ENCODE data around the gene PHF12.

Gene PHF12

DNA sequence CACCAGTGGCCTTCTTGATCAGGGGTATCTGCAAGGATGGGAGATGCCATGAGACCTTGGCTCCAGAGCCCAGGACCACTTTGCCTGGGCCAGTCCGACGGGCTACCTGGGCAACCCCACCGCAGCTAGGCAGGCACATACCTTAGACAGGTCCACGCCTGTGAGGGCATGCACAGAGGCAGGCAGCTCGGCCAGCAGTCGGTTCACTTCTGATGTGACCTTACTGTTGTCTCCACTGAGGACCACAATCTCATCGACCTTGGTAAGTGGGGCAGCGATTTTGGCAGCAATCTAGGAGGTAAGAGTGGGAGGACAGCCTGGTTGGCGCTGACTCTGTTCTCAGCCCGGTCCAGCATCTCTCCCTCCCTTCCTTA is 70.8 kb downstream of the PHF12 start:
- no peak overlapping the region for H3K4me3 ChIP-seq (ENCODE audit: low read length)
- H4K20me1 ChIP-seq (ENCODE audit: control insufficient read depth, insufficient read depth, low read depth, low read length): no peaks in the 10 kb centered on the region
- no peaks in the 10 kb centered on the region for H3K27me3 ChIP-seq (ENCODE audit: control insufficient read depth, low read length)
- no peak overlapping the region for H3K27ac ChIP-seq (ENCODE audit: low read depth, low read length)
- H3K79me2 ChIP-seq (ENCODE audit: control insufficient read depth, low read length): no peaks in the 10 kb centered on the region
- no peaks in the 10 kb centered on the region for H3K9me2 ChIP-seq (replicated peaks; ENCODE audit: control insufficient read depth, low read length)
- TF ChIP-seq, protein P1, sequence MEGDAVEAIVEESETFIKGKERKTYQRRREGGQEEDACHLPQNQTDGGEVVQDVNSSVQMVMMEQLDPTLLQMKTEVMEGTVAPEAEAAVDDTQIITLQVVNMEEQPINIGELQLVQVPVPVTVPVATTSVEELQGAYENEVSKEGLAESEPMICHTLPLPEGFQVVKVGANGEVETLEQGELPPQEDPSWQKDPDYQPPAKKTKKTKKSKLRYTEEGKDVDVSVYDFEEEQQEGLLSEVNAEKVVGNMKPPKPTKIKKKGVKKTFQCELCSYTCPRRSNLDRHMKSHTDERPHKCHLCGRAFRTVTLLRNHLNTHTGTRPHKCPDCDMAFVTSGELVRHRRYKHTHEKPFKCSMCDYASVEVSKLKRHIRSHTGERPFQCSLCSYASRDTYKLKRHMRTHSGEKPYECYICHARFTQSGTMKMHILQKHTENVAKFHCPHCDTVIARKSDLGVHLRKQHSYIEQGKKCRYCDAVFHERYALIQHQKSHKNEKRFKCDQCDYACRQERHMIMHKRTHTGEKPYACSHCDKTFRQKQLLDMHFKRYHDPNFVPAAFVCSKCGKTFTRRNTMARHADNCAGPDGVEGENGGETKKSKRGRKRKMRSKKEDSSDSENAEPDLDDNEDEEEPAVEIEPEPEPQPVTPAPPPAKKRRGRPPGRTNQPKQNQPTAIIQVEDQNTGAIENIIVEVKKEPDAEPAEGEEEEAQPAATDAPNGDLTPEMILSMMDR (IDR thresholded peaks at IDR 0.05; ENCODE audit: low read depth, low read length, poor library complexity, severe bottlenecking): no peak
- no peak for TF ChIP-seq EZH2phosphoT487 (IDR thresholded peaks at IDR 0.05; ENCODE audit: borderline replicate concordance, low read length)
- no peak overlapping the region for H3K4me2 ChIP-seq (ENCODE audit: low read length)
- peaks cover 13% of the 10 kb centered on the region; the same call in 1 of the 2 replicates for H3K36me3 ChIP-seq (ENCODE audit: control insufficient read depth, low read length)
- no peaks in the 10 kb centered on the region for H3F3A ChIP-seq (ENCODE audit: control insufficient read depth, insufficient read depth)
- no peaks in the 10 kb centered on the region for H3K4me1 ChIP-seq (ENCODE audit: control insufficient read depth, low read length)
- no peaks in the 10 kb centered on the region for H3K9me3 ChIP-seq (ENCODE audit: control insufficient read depth, insufficient read depth, low read length)

DNA sequence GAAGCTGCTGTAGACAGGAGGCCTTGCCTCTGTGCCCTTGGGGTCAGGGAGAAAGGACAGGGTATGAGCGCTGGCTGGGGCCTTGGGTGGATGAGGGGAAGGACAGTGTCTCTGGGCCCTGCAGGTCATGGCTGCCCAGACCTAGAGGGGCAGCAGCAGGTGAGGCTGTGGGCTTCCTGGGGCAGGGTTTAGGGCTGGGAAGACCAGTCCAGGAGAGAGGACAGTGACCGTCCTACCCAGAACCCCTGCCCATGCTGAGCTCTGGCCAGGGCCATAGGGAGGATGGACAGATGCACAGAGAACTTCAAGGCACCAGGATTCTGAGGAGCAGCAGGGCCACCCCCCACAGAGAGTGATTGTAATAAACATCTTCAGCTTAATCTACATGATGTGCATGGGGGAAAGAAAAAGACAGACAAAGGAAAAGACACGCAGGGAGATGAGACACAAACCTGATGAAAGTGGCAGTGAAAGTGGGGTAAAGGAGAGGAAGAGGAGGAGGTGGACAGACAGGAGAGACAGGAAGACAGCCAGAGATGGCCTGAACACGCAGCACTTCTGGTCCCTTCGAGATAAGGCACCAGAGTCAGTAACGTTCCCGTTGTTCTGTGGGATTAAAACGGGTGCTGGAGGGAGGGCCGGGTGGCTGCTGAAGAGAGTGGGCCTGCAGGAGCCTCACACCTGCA is 71.3 kb downstream of the PHF12 start:
- Histone ChIP-seq H3K9me2 (replicated peaks; ENCODE audit: control insufficient read depth, low read length) (no peaks in the 10 kb centered on the region), H3K27me3 (ENCODE audit: control insufficient read depth, low read length) (no peaks in the 10 kb centered on the region), H3K79me2 (ENCODE audit: control insufficient read depth, low read length) (no peaks in the 10 kb centered on the region), H3K36me3 (ENCODE audit: control insufficient read depth, low read length) (peaks cover 13% of the 10 kb centered on the region; the same call in 1 of the 2 replicates), H3K4me2 (ENCODE audit: low read length) (no peak overlapping the region), H3K4me1 (ENCODE audit: control insufficient read depth, low read length) (no peaks in the 10 kb centered on the region), H3K27ac (ENCODE audit: low read depth, low read length) (no peak overlapping the region), H3F3A (ENCODE audit: control insufficient read depth, insufficient read depth) (no peaks in the 10 kb centered on the region), H3K9me3 (ENCODE audit: control insufficient read depth, insufficient read depth, low read length) (no peaks in the 10 kb centered on the region), H4K20me1 (ENCODE audit: control insufficient read depth, insufficient read depth, low read depth, low read length) (no peaks in the 10 kb centered on the region), H3K4me3 (ENCODE audit: low read length) (no peak overlapping the region)
- TF ChIP-seq EZH2phosphoT487 (IDR thresholded peaks at IDR 0.05; ENCODE audit: borderline replicate concordance, low read length): no peak
- TF ChIP-seq, protein P1 (IDR thresholded peaks at IDR 0.05; ENCODE audit: low read depth, low read length, poor library complexity, severe bottlenecking): no peak

DNA sequence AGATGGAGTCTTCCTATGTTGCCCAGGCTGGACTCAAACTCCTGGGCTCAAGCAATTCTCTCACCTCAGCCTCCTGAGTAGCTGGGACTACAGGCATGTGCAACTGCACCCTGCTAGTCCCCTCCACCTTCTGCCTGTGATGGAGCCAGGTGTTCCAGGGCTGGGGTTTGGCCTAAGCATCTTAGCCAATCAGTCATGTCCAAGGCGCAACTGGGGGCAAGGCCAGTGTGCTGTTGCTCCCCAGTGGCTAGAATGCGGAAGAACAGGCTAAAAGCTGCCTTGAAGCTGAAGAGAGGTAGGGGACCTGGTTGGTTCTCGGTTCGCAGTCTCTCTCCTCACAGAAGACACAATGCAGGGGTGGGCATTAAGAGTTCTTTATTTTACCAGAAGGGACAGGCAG is 72.3 kb downstream of the PHF12 start:
- Histone ChIP-seq H3K4me3 (ENCODE audit: low read length) (no peak overlapping the region), H3F3A (ENCODE audit: control insufficient read depth, insufficient read depth) (no peaks in the 10 kb centered on the region), H3K79me2 (ENCODE audit: control insufficient read depth, low read length) (no peaks in the 10 kb centered on the region), H4K20me1 (ENCODE audit: control insufficient read depth, insufficient read depth, low read depth, low read length) (no peaks in the 10 kb centered on the region), H3K9me3 (ENCODE audit: control insufficient read depth, insufficient read depth, low read length) (no peaks in the 10 kb centered on the region), H3K4me1 (ENCODE audit: control insufficient read depth, low read length) (no peaks in the 10 kb centered on the region), H3K36me3 (ENCODE audit: control insufficient read depth, low read length) (peaks cover 13% of the 10 kb centered on the region; the same call in 1 of the 2 replicates), H3K9me2 (replicated peaks; ENCODE audit: control insufficient read depth, low read length) (no peaks in the 10 kb centered on the region), H3K27me3 (ENCODE audit: control insufficient read depth, low read length) (no peaks in the 10 kb centered on the region), H3K27ac (ENCODE audit: low read depth, low read length) (no peak overlapping the region), H3K4me2 (ENCODE audit: low read length) (no peak overlapping the region)
- TF ChIP-seq, protein P1 (IDR thresholded peaks at IDR 0.05; ENCODE audit: low read depth, low read length, poor library complexity, severe bottlenecking): peak; percentile 50
- no peak for TF ChIP-seq EZH2phosphoT487 (IDR thresholded peaks at IDR 0.05; ENCODE audit: borderline replicate concordance, low read length)
